Stromal cell of bone marrow (primary cell): Measurements from ENCODE around the gene LMOD3.

Experiments used
- DNase-seq: peaks from one replicate; pipeline ENCODE4 v3.0.0-alpha.2; 2012; ENCODE audit warnings: low read depth

Gene LMOD3

DNA sequence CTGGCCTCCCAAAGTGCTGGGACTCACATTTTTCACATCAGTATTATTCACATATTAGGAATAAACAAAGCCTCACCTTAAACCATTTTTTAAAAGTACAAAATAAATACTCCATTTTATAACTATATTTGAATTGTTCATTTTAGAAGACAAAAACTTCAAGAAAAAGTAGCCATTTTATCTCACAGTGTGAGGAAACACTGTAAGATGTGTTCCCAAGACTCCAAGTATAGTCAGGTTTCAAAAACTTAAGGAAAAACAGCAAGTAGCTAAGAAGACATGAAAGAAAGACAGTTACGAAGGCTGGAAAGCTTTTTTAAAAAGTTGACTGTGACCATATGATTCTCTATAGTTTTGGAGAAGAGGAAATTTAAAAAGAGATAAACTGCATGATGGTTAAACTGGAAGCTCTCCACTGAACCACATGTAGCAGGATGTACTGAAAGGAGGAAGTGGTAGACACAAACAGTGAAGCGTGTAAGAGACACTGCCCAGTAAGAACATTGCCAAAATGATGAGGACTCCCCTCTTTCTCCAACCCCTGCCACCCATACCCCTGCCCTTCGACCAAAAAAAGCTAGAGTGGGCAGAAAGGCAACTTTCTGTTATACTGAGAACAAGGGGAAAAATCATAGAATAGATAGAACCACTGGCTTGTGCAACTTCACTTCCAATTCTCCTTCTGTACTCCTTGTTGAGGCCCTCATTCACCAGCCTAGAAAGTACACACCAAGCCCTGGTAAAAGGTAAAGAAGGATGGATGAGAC is 64.0 kb downstream of the LMOD3 start:
- no peak for DNase-seq
